Measurements from ENCODE around the gene GMDS. TPM values are rescaled to one million over a fixed set of nuclear protein-coding genes. Genes with fewer than 3 reads are reported as not detected.

The GMDS gene
- total and polyA plus RNA-seq, 2 of the 4 experiments (the other 2 are of a cell fraction): 7.3 to 21.9 TPM

- H2AK9ac ChIP-seq (replicated peaks; ENCODE audit: low read depth, low read length, poor library complexity): no peak overlapping the region
- H3K27ac ChIP-seq (ENCODE audit: insufficient read depth, low read length): no peak overlapping the region
- ATAC-seq (ENCODE audit: low read depth) (peak; percentile 27; the same call in 1 of the 2 replicates), DNase-seq (peak; percentile 34)
- no peak overlapping the region for H4K8ac ChIP-seq (ENCODE audit: low read depth in 2 of 2, low read length in 2 of 2)
- no peak overlapping the region for H3K23ac ChIP-seq (ENCODE audit: low read depth, low read length)
- no peak overlapping the region for H3K18ac ChIP-seq (ENCODE audit: low read depth, low read length)
- H2BK15ac ChIP-seq (ENCODE audit: low read depth, low read length): no peak overlapping the region
- dilution Hi-C loops (cut with HindIII; ENCODE audit: low sequenced_read_pairs, unreplicated experiment): no loop called here
- no CpG with 5 or more reads among the region's 3 CpGs for WGBS, 2 experiments (ENCODE audit: extremely low coverage in 2 of 2, insufficient read length in 1 of 2)
- peaks cover 5% of the 10 kb centered on the region for H3K9me1 ChIP-seq (ENCODE audit: insufficient read depth, low read length)
- H2BK120ac ChIP-seq (ENCODE audit: low read depth, low read length): no peak overlapping the region
- H4K5ac ChIP-seq (ENCODE audit: low read depth, low read length): no peak overlapping the region
- no peak overlapping the region for H4K91ac ChIP-seq (ENCODE audit: insufficient read depth, low read depth, low read length)
- H3K14ac ChIP-seq (replicated peaks; ENCODE audit: low read depth, low read length): no peak overlapping the region
- no peak overlapping the region for H2AFZ ChIP-seq (replicated peaks; ENCODE audit: low read length, poor library complexity)
- no peaks in the 10 kb centered on the region for H3K36me3 ChIP-seq (ENCODE audit: control insufficient read depth, insufficient read depth, low read length)
- H3K79me1 ChIP-seq (ENCODE audit: low read depth in 1 of 2, low read length in 2 of 2): 0 out of 4 replicates have a peak, but pooled peaks cover 0 to 5% of the 10 kb centered on the region in 2 experiments
- peak overlapping the region; percentile 13; the same call in 1 of the 2 replicates for H2AK5ac ChIP-seq (ENCODE audit: low read depth, low read length)
- H3K4me2 ChIP-seq (ENCODE audit: low read depth, low read length): no peak overlapping the region
- intact Hi-C loops (cut with micrococcal nuclease): no loop called here
- in situ Hi-C loops (cut with MboI; ENCODE audit: low sequenced_read_pairs): no loop called here
- no peak overlapping the region for H2BK5ac ChIP-seq (ENCODE audit: low read depth, low read length, poor library complexity, severe bottlenecking)
- CTCF ChIA-PET: no interaction called here
- H3K4me1 ChIP-seq (ENCODE audit: control insufficient read depth, insufficient read depth, low read length): peaks cover 3% of the 10 kb centered on the region
- no TSS peak for BruUV-seq (replicated peaks)
- H3K4ac ChIP-seq (ENCODE audit: low read depth, low read length): peak overlapping the region; percentile 4; the same call in 1 of the 2 replicates
- no peak overlapping the region for H3K9ac ChIP-seq (ENCODE audit: low read depth, low read length)
- H3K27me3 ChIP-seq (ENCODE audit: control insufficient read depth, insufficient read depth, low read length): no peaks in the 10 kb centered on the region
- POLR2A ChIA-PET (ENCODE audit: unreplicated experiment): interaction anchor here (0.6 kb wide), 1 partner anchor 164 kb away, joined by 3 read pairs; no protein-coding TSS in a partner anchor
- no peak overlapping the region for H3K56ac ChIP-seq (ENCODE audit: extremely low read depth, insufficient read depth, low read length)
- H4K20me1 ChIP-seq (ENCODE audit: insufficient read depth, low read length): no peaks in the 10 kb centered on the region
- H3K9me3 ChIP-seq (ENCODE audit: control insufficient read depth, insufficient read depth, low read length): no peaks in the 10 kb centered on the region
- no peak overlapping the region for H2BK20ac ChIP-seq (ENCODE audit: low read depth, low read length)
- TF ChIP-seq MAZ (IDR thresholded peaks at IDR 0.05; ENCODE audit: borderline replicate concordance, low read depth, low read length) (no peak), ELK1 (IDR thresholded peaks at IDR 0.05; ENCODE audit: borderline replicate concordance, low read depth, low read length) (no peak), CTCF (conservative IDR thresholded peaks at IDR 0.05; ENCODE audit: low read depth, low read length) (no peak), MAFK (IDR thresholded peaks at IDR 0.05; ENCODE audit: low read depth, low read length) (no peak), MXI1 (IDR thresholded peaks at IDR 0.05; ENCODE audit: borderline replicate concordance, low read depth, low read length) (no peak), RCOR1 (IDR thresholded peaks at IDR 0.05; ENCODE audit: insufficient replicate concordance, low read length) (no peak), BHLHE40 (IDR thresholded peaks at IDR 0.05; ENCODE audit: low read depth, low read length) (no peak), POLR2A (IDR thresholded peaks at IDR 0.05; ENCODE audit: low read depth, low read length) (no peak), RFX5 (IDR thresholded peaks at IDR 0.05; ENCODE audit: low read depth, low read length) (no peak), NFE2L2 (IDR thresholded peaks at IDR 0.05; ENCODE audit: low read depth, low read length) (no peak)
- H3K4me3 ChIP-seq (ENCODE audit: insufficient read depth, low read depth, low read length): no peak overlapping the region
These were observed 349.7 kb downstream of the GMDS start for GRCh38 chr6:1895721-1896120.
